ENCODE measurements around the gene CELF4.

Gene CELF4

DNA sequence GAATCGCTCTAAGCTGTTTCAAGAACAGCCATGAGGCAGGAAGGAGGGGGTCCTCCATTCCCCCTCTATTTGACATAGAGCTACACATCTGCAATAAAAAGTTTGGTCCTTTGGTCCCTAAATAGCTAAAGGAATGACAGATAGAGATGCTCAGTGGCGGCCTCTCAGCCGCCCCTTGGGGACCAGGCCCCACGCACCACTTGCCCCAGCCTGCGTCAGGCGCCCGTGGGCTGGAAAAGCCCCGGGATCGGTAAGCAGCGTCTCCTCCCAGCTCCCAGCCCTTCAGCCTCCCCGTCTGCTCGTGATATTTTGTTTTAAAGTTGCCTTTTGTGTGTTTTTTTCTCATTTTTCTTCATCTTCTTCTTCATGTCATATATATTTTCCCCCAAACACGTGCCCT is 321.0 kb downstream of the CELF4 start:
- Histone ChIP-seq H3K4me2 (ENCODE audit: low read length) (no peak overlapping the region), H3K4me3 (ENCODE audit: low read length) (no peak overlapping the region), H3K36me3 (ENCODE audit: control insufficient read depth, low read length) (no peaks in the 10 kb centered on the region), H3F3A (ENCODE audit: control insufficient read depth, insufficient read depth) (no peaks in the 10 kb centered on the region), H3K27ac (ENCODE audit: low read depth, low read length) (no peak overlapping the region), H3K79me2 (ENCODE audit: control insufficient read depth, low read length) (no peaks in the 10 kb centered on the region), H4K20me1 (ENCODE audit: control insufficient read depth, insufficient read depth, low read depth, low read length) (no peaks in the 10 kb centered on the region), H3K27me3 (ENCODE audit: control insufficient read depth, low read length) (no peaks in the 10 kb centered on the region; the same call in 1 of the 2 replicates), H3K4me1 (ENCODE audit: control insufficient read depth, low read length) (no peaks in the 10 kb centered on the region), H3K9me2 (replicated peaks; ENCODE audit: control insufficient read depth, low read length) (no peaks in the 10 kb centered on the region), H3K9me3 (ENCODE audit: control insufficient read depth, insufficient read depth, low read length) (no peaks in the 10 kb centered on the region)
- TF ChIP-seq, protein P1, sequence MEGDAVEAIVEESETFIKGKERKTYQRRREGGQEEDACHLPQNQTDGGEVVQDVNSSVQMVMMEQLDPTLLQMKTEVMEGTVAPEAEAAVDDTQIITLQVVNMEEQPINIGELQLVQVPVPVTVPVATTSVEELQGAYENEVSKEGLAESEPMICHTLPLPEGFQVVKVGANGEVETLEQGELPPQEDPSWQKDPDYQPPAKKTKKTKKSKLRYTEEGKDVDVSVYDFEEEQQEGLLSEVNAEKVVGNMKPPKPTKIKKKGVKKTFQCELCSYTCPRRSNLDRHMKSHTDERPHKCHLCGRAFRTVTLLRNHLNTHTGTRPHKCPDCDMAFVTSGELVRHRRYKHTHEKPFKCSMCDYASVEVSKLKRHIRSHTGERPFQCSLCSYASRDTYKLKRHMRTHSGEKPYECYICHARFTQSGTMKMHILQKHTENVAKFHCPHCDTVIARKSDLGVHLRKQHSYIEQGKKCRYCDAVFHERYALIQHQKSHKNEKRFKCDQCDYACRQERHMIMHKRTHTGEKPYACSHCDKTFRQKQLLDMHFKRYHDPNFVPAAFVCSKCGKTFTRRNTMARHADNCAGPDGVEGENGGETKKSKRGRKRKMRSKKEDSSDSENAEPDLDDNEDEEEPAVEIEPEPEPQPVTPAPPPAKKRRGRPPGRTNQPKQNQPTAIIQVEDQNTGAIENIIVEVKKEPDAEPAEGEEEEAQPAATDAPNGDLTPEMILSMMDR (IDR thresholded peaks at IDR 0.05; ENCODE audit: low read depth, low read length, poor library complexity, severe bottlenecking) = no peak
- no peak for TF ChIP-seq EZH2phosphoT487 (IDR thresholded peaks at IDR 0.05; ENCODE audit: borderline replicate concordance, low read length)

DNA sequence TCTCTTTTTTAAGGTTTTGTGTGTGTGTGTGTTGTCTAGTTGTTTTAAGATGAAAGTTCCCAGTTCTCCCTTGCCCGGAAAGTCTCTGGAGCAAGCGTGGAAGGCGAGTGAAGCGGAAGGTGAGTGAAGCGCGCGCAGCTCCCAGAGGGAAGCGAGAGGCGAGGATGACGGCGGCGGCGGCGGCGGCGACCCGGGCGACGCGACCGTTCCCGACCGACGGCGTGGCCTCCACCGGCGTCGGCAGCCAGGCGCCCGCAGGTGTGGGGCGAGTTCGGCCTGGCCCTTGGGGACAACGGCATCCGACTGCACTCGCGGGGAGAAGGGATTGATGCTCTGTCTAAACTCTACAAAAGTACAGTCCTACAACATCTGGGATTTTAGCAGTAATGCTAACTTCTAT is 321.9 kb downstream of the CELF4 start:
- no peak overlapping the region for H3K4me3 ChIP-seq (ENCODE audit: low read length)
- H3K4me2 ChIP-seq (ENCODE audit: low read length) = no peak overlapping the region
- H4K20me1 ChIP-seq (ENCODE audit: control insufficient read depth, insufficient read depth, low read depth, low read length) = no peaks in the 10 kb centered on the region
- H3F3A ChIP-seq (ENCODE audit: control insufficient read depth, insufficient read depth) = no peaks in the 10 kb centered on the region
- no peaks in the 10 kb centered on the region; the same call in 1 of the 2 replicates for H3K27me3 ChIP-seq (ENCODE audit: control insufficient read depth, low read length)
- no peaks in the 10 kb centered on the region for H3K4me1 ChIP-seq (ENCODE audit: control insufficient read depth, low read length)
- no peak overlapping the region for H3K27ac ChIP-seq (ENCODE audit: low read depth, low read length)
- TF ChIP-seq, protein P1 (IDR thresholded peaks at IDR 0.05; ENCODE audit: low read depth, low read length, poor library complexity, severe bottlenecking) = no peak
- no peak for TF ChIP-seq EZH2phosphoT487 (IDR thresholded peaks at IDR 0.05; ENCODE audit: borderline replicate concordance, low read length)
- no peaks in the 10 kb centered on the region for H3K9me3 ChIP-seq (ENCODE audit: control insufficient read depth, insufficient read depth, low read length)
- H3K79me2 ChIP-seq (ENCODE audit: control insufficient read depth, low read length) = no peaks in the 10 kb centered on the region
- H3K9me2 ChIP-seq (replicated peaks; ENCODE audit: control insufficient read depth, low read length) = no peaks in the 10 kb centered on the region
- H3K36me3 ChIP-seq (ENCODE audit: control insufficient read depth, low read length) = no peaks in the 10 kb centered on the region

DNA sequence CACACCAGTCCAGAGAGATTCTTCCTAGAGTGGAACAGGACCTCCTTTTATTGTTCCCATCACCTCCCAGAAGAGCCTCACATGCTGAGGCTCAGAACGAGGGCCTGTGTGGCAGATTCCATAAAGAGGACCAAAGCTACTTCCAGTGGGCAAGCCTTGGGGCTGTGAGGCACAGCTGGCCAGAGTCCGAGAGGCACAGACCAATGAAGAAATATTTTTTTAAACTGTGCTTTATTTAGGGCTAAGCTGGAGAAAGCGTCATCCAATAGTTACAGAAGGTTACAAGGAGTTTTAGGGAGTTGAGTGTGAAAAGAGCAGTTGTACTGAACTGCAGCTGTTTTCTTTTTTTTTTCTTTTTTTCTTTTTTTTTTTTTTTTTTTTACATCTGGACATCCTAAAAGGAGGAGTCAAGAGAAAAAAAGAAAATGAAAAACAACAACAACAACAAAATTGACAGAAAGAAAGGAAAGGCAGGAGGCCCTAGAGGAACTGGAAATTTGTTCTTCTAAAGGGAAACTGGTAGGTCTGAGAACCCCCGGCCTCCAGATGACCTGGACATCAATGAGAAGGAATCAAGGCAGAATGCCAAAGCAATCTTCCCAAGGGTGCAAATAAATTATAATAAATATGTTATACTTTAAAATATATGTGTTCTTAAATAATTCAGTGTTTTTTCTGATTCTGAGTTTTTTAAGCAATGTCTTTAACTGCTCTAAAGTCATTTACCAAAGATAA is 322.6 kb downstream of the CELF4 start:
- Histone ChIP-seq H3K9me3 (ENCODE audit: control insufficient read depth, insufficient read depth, low read length) (no peaks in the 10 kb centered on the region), H3K4me2 (ENCODE audit: low read length) (no peak overlapping the region), H3K9me2 (replicated peaks; ENCODE audit: control insufficient read depth, low read length) (no peaks in the 10 kb centered on the region), H4K20me1 (ENCODE audit: control insufficient read depth, insufficient read depth, low read depth, low read length) (no peaks in the 10 kb centered on the region), H3K79me2 (ENCODE audit: control insufficient read depth, low read length) (no peaks in the 10 kb centered on the region), H3F3A (ENCODE audit: control insufficient read depth, insufficient read depth) (no peaks in the 10 kb centered on the region), H3K27me3 (ENCODE audit: control insufficient read depth, low read length) (no peaks in the 10 kb centered on the region; the same call in 1 of the 2 replicates), H3K36me3 (ENCODE audit: control insufficient read depth, low read length) (no peaks in the 10 kb centered on the region), H3K27ac (ENCODE audit: low read depth, low read length) (no peak overlapping the region), H3K4me3 (ENCODE audit: low read length) (no peak overlapping the region), H3K4me1 (ENCODE audit: control insufficient read depth, low read length) (no peaks in the 10 kb centered on the region)
- TF ChIP-seq, protein P1 (IDR thresholded peaks at IDR 0.05; ENCODE audit: low read depth, low read length, poor library complexity, severe bottlenecking) = no peak
- TF ChIP-seq EZH2phosphoT487 (IDR thresholded peaks at IDR 0.05; ENCODE audit: borderline replicate concordance, low read length) = no peak
